Epithelial cell of proximal tubule (primary cell): Measurements from ENCODE around the gene LDLRAD4. TPM values are rescaled to one million over a fixed set of nuclear protein-coding genes. Genes with fewer than 3 reads are reported as not detected.

Experiments used
- DNase-seq: peaks from one replicate; pipeline ENCODE4 v3.0.0-alpha.2; 2011; ENCODE audit warnings: low read depth
- H3K4me3 ChIP-seq: 2 replicates; pipeline ENCODE4 v1.5.1; 2011; ENCODE audit warnings: low read depth, mild to moderate bottlenecking, low read length
- total RNA-seq: library from RNA; depleted of rRNA; stranded (reverse); fragments of >200 nt; gene quantifications from 2 replicates; pipeline ENCODE4 v1.2.3, GENCODE V29; 2015
- TF ChIP-seq, protein P1 (sequence below): conservative IDR thresholded peaks from 2 replicates; pipeline ENCODE4 v1.5.1; 2012; ENCODE audit warnings: low read depth, mild to moderate bottlenecking, low read length

Gene LDLRAD4
- total RNA-seq, 1 donor from 2014 or later = under 0.01 TPM

- DNase-seq = no peak
- TF ChIP-seq, protein P1, sequence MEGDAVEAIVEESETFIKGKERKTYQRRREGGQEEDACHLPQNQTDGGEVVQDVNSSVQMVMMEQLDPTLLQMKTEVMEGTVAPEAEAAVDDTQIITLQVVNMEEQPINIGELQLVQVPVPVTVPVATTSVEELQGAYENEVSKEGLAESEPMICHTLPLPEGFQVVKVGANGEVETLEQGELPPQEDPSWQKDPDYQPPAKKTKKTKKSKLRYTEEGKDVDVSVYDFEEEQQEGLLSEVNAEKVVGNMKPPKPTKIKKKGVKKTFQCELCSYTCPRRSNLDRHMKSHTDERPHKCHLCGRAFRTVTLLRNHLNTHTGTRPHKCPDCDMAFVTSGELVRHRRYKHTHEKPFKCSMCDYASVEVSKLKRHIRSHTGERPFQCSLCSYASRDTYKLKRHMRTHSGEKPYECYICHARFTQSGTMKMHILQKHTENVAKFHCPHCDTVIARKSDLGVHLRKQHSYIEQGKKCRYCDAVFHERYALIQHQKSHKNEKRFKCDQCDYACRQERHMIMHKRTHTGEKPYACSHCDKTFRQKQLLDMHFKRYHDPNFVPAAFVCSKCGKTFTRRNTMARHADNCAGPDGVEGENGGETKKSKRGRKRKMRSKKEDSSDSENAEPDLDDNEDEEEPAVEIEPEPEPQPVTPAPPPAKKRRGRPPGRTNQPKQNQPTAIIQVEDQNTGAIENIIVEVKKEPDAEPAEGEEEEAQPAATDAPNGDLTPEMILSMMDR = no peak
- no peak overlapping the region for H3K4me3 ChIP-seq
Observed at GRCh38 chr18:13573750-13574149, 355.2 kb downstream of the LDLRAD4 start.

DNA sequence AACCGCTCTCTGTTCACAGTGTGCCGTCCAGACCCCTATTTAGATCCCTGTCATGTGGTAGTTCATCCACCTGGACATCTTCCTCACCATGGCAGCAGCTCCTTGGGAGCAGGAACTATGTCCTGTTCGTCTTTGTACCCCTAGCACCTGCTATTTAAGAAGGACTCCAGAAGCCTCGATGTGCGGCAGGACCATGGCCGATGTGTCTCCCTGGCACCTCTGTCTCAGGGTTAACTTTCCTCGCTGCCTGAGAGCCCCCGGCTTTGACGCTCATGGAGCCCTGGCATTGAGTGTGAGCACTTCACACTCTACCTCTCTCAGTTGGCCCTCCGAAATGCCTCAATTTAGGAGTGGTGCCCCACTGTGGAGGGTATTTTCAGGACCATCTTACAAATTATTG is 355.8 kb downstream of the LDLRAD4 start:
- no peak for DNase-seq
- TF ChIP-seq, protein P1 = no peak
- no peak overlapping the region for H3K4me3 ChIP-seq

GRCh38 chr18:13574761-13575160 is 356.2 kb downstream of the LDLRAD4 start:
- no peak for DNase-seq
- TF ChIP-seq, protein P1 = no peak
- no peak overlapping the region for H3K4me3 ChIP-seq

GRCh38 chr18:13576598-13576997 is 358.0 kb downstream of the LDLRAD4 start:
- H3K4me3 ChIP-seq = no peak overlapping the region
- DNase-seq = no peak
- TF ChIP-seq, protein P1 = no peak

DNA sequence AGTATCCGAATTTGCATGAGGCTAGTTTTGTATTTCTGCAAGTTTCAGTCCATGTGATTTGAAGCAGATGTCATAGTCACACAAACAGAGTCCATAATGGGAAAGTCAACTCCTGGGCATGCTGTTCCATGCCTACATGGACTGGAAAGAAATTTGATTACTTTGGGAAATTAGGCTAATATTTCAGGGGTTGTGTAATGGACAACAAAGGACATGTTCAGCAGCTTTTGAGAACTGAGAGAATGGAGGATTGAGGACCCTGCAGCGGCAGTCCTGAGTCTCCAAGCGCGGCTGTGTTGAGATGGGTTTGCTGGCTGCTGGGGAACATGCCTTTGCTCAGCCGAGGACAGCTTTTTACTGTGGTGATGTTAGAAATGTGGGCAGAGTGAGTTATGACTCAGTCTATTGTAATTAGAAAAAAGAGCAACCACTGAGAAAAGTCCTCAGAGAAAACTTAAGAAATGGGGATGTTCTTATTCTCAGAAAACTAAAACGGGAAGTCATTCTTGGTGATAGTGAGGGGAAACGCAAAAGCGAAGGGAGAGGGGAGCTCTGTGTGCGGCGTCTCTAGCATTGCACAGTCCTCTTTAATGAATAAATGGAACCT is 358.6 kb downstream of the LDLRAD4 start:
- DNase-seq = no peak
- TF ChIP-seq, protein P1 = no peak
- no peak overlapping the region for H3K4me3 ChIP-seq

GRCh38 chr18:13577781-13578180 is 359.2 kb downstream of the LDLRAD4 start:
- TF ChIP-seq, protein P1 = no peak
- DNase-seq = no peak
- H3K4me3 ChIP-seq = no peak overlapping the region

DNA sequence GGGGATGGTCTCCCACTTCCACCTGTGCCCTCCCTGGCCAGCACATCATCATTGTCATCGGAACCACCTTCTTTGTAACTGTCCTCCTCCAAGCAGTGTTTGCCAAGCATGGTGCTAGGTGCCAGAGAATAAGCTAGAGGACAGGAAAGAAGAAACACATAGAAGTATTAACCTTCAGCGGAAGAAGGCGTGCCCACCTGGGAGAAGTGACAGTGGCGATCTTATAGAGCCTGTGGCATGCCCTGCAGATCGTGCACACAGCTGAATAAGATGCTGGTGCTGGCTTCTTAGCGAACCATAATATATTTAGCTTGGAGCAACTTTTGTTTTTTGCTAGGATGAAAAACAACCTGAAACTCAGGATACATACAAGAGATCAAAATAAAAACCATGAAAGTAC is 359.8 kb downstream of the LDLRAD4 start:
- H3K4me3 ChIP-seq = no peak overlapping the region
- no peak for DNase-seq
- TF ChIP-seq, protein P1 = no peak
